NT2/D1 (cell line): ENCODE results near the gene ENAM.

Source experiments
- SUZ12 ChIP-seq: IDR thresholded peaks from 2 replicates; pipeline ENCODE4 v1.6.1; 2011; ENCODE audit not compliant: insufficient read length, insufficient read depth; ENCODE audit errors: extremely low read depth
- YY1 ChIP-seq: IDR thresholded peaks from 2 replicates; pipeline ENCODE4 v1.6.1; 2011; ENCODE audit not compliant: insufficient read length, insufficient read depth
- ZNF274 ChIP-seq: IDR thresholded peaks from 2 replicates; pipeline ENCODE4 v1.6.1; 2011; ENCODE audit warnings: mild to moderate bottlenecking, low read depth, low read length

- TF ChIP-seq YY1 (no peak), SUZ12 (no peak), ZNF274 (no peak)
Measured at GRCh38 chr4:70632028-70632427, 3.5 kb downstream of the ENAM start.
